ENCODE results near the gene ZNF700.

ZNF700 gene

GRCh38 chr19:11964858-11965645, 40.1 kb downstream of the ZNF700 start, which contains the start of gene ZNF763:
ZNF763 (plus strand) TSS chr19:11965040; CDS start chr19:11965209, 169 bp downstream.
- intact Hi-C loops (cut with DNase I; ENCODE audit: low total_unique reads) = loop anchor here (2.0 kb wide), 3 partner anchors 24 to 176 kb away; partner anchors contain the start of genes ZNF20 and ZNF700
- Histone ChIP-seq H3K27me3 (no peaks in the 10 kb centered on the region), H3K4me1 (peaks cover 0 to 27% (median 14%) of the 10 kb centered on the region in 4 donors), H3K27ac (peak within 1 kb of the TSS; percentile 93 to 96), H3K36me3 (peaks cover 0 to 5% (median 0%) of the 10 kb centered on the region in 3 donors), H3K4me3 (peak within 1 kb of the TSS; percentile 59 to 63), H3K9me3 (no peaks in the 10 kb centered on the region)
- DNase-seq = peak; percentile 97
- peak in 1 of 2 experiments; percentile 1 for TF ChIP-seq CTCF (IDR thresholded peaks at IDR 0.05)

GRCh38 chr19:11970174-11970573, 45.3 kb downstream of the ZNF700 start:
- no peak overlapping the region for H3K27ac ChIP-seq
- intact Hi-C loops (cut with DNase I; ENCODE audit: low total_unique reads) = no loop called here

GRCh38 chr19:11971041-11971440, 46.1 kb downstream of the ZNF700 start:
- H3K4me3 ChIP-seq = no peak overlapping the region
- no peaks in the 10 kb centered on the region for H3K27me3 ChIP-seq
- peaks cover 0 to 11% (median 6%) of the 10 kb centered on the region in 3 donors for H3K36me3 ChIP-seq
- peaks cover 0 to 6% (median 3%) of the 10 kb centered on the region in 4 donors for H3K4me1 ChIP-seq
- DNase-seq = no peak
- H3K9me3 ChIP-seq = peaks cover 0 to 13% (median 0%) of the 10 kb centered on the region in 3 donors
- TF ChIP-seq CTCF (IDR thresholded peaks at IDR 0.05) = no peak
- intact Hi-C loops (cut with DNase I; ENCODE audit: low total_unique reads) = no loop called here
- H3K27ac ChIP-seq = no peak overlapping the region

More at GRCh38 chr19:11970174-11970573, 45.3 kb downstream of the ZNF700 start:
- Histone ChIP-seq H3K4me1 (peaks cover 0 to 14% (median 6%) of the 10 kb centered on the region in 4 donors), H3K36me3 (peaks cover 0 to 8% (median 6%) of the 10 kb centered on the region in 3 donors), H3K4me3 (no peak overlapping the region), H3K27me3 (no peaks in the 10 kb centered on the region), H3K9me3 (peaks cover 0 to 8% (median 0%) of the 10 kb centered on the region in 3 donors)
- no peak for TF ChIP-seq CTCF (IDR thresholded peaks at IDR 0.05)
- no peak for DNase-seq

GRCh38 chr19:11973019-11973810, 48.3 kb downstream of the ZNF700 start:
- intact Hi-C loops (cut with DNase I; ENCODE audit: low total_unique reads) = no loop called here
- H3K9me3 ChIP-seq = peaks cover 0 to 27% (median 14%) of the 10 kb centered on the region in 3 donors
- no peak for TF ChIP-seq CTCF (IDR thresholded peaks at IDR 0.05)
- no peaks in the 10 kb centered on the region for H3K27me3 ChIP-seq
- H3K36me3 ChIP-seq = peaks cover 18 to 28% (median 24%) of the 10 kb centered on the region in 3 donors
- H3K27ac ChIP-seq = no peak overlapping the region
- DNase-seq = no peak
- no peak overlapping the region for H3K4me3 ChIP-seq
- H3K4me1 ChIP-seq = no peaks in the 10 kb centered on the region

- intact Hi-C loops (cut with DNase I; ENCODE audit: low total_unique reads) = no loop called here
- Histone ChIP-seq H3K4me3 (no peak overlapping the region), H3K36me3 (peaks cover 37 to 50% (median 48%) of the 10 kb centered on the region in 3 donors), H3K4me1 (no peaks in the 10 kb centered on the region), H3K27me3 (no peaks in the 10 kb centered on the region), H3K27ac (no peak overlapping the region), H3K9me3 (peaks cover 0 to 71% (median 50%) of the 10 kb centered on the region in 3 donors)
- DNase-seq = no peak
- no peak for TF ChIP-seq CTCF (IDR thresholded peaks at IDR 0.05)
Observed at GRCh38 chr19:11978492-11979100, 53.7 kb downstream of the ZNF700 start.
